ENCODE data around the gene ARPC5.
"Not testable (repeated sequence)": the region's sequence is repeated elsewhere in the genome, so short reads cannot be mapped to it uniquely, and the experiment has no call there.

ARPC5 gene

GRCh38 chr1:183646776-183647175 is 11.2 kb upstream of the ARPC5 start:
- no peak for DNase-seq (ENCODE audit: low read depth, low spot score)

GRCh38 chr1:183645531-183645930 is 9.9 kb upstream of the ARPC5 start:
- DNase-seq (ENCODE audit: low read depth, low spot score) = no peak

GRCh38 chr1:183642166-183642565 is 6.6 kb upstream of the ARPC5 start:
- no peak for DNase-seq (ENCODE audit: low read depth, low spot score)

GRCh38 chr1:183640193-183640592 is 4.6 kb upstream of the ARPC5 start:
- no peak for DNase-seq (ENCODE audit: low read depth, low spot score)

- DNase-seq (ENCODE audit: low read depth, low spot score) = no peak
Measured at GRCh38 chr1:183638649-183639387, 3.2 kb upstream of the ARPC5 start.

- DNase-seq (ENCODE audit: low read depth, low spot score) = no peak
Measured at GRCh38 chr1:183636783-183637182, 1.2 kb upstream of the ARPC5 start.

- DNase-seq (ENCODE audit: low read depth, low spot score) = no peak
Measured at GRCh38 chr1:183636334-183636682, 725 bp upstream of the ARPC5 start.

GRCh38 chr1:183635099-183635605 is 431 bp downstream of the ARPC5 start:
- DNase-seq (ENCODE audit: low read depth, low spot score) = no peak

- no peak for DNase-seq (ENCODE audit: low read depth, low spot score)
Measured at GRCh38 chr1:183634429-183635065, 1.0 kb downstream of the ARPC5 start.

GRCh38 chr1:183633676-183634343 is 1.8 kb downstream of the ARPC5 start:
- peak; percentile 65 for DNase-seq (ENCODE audit: low read depth, low spot score)

GRCh38 chr1:183632964-183633363 is 2.6 kb downstream of the ARPC5 start:
- no peak for DNase-seq (ENCODE audit: low read depth, low spot score)

- no peak for DNase-seq (ENCODE audit: low read depth, low spot score)
Measured at GRCh38 chr1:183632114-183632513, 3.5 kb downstream of the ARPC5 start.

- DNase-seq (ENCODE audit: low read depth, low spot score) = no peak
Measured at GRCh38 chr1:183630748-183631147, 4.8 kb downstream of the ARPC5 start.

- DNase-seq (ENCODE audit: low read depth, low spot score) = no peak
Measured at GRCh38 chr1:183628537-183628936, 7.0 kb downstream of the ARPC5 start.

GRCh38 chr1:183626236-183626635 is 9.3 kb downstream of the ARPC5 start:
- not testable (repeated sequence) for DNase-seq (ENCODE audit: low read depth, low spot score)

GRCh38 chr1:183622884-183623785 is 12.4 kb downstream of the ARPC5 start:
- no peak for DNase-seq (ENCODE audit: low read depth, low spot score)

- DNase-seq (ENCODE audit: low read depth, low spot score) = no peak
Measured at GRCh38 chr1:183622013-183622412, 13.6 kb downstream of the ARPC5 start.

- DNase-seq (ENCODE audit: low read depth, low spot score) = no peak
Measured at GRCh38 chr1:183620311-183620710, 15.3 kb downstream of the ARPC5 start.

GRCh38 chr1:183619781-183620180 is 15.8 kb downstream of the ARPC5 start:
- DNase-seq (ENCODE audit: low read depth, low spot score) = no peak

GRCh38 chr1:183618202-183618601 is 17.4 kb downstream of the ARPC5 start:
- DNase-seq (ENCODE audit: low read depth, low spot score) = not testable (repeated sequence)

GRCh38 chr1:183612975-183613374 is 22.6 kb downstream of the ARPC5 start:
- not testable (repeated sequence) for DNase-seq (ENCODE audit: low read depth, low spot score)

GRCh38 chr1:183612407-183612806 is 23.2 kb downstream of the ARPC5 start:
- no peak for DNase-seq (ENCODE audit: low read depth, low spot score)

All from smooth muscle cell of the brain vasculature (primary cell).